Body of pancreas (tissue), 4 donors: Measurements from ENCODE around the gene SPDYE16. TPM values are rescaled to one million over a fixed set of nuclear protein-coding genes. Genes with fewer than 3 reads are reported as not detected.
"Not testable (repeated sequence)": the region's sequence is repeated elsewhere in the genome, so short reads cannot be mapped to it uniquely, and the experiment has no call there.

Experiments
- ATAC-seq: fragments of 150-250 bp; one replicate; pipeline ENCODE4 v1.9.1; 2016
- DNase-seq, 4 donors: peaks; one replicate each; pipeline ENCODE4 v3.0.0-alpha.2; 2019
- H3K27ac ChIP-seq, 4 donors: fragments of 200-600 bp; sonication (generic); 1 replicate in 3 of 4; 2 replicates in 1 of 4; pipeline versions ENCODE4 v1.5.1 to v1.6.1; 2016 to 2019; ENCODE audit warnings: mild to moderate bottlenecking in 1 of 4, mixed read lengths in 1 of 4, moderate library complexity in 1 of 4
- H3K27me3 ChIP-seq, 2 donors: fragments of 200-600 bp; sonication (generic); one replicate each; pipeline ENCODE4 v1.6.0; 2016; ENCODE audit warnings: mild to moderate bottlenecking in 1 of 2
- H3K36me3 ChIP-seq, 2 donors: fragments of 200-600 bp; sonication (generic); replicated peaks in 1 of 2; 2 replicates each; pipeline ENCODE4 v1.5.1; 2016; ENCODE audit warnings: low read depth in 2 of 2; ENCODE audit not compliant: insufficient read depth in 1 of 2
- H3K4me1 ChIP-seq: fragments of 200-600 bp; sonication (generic); one replicate; pipeline ENCODE4 v1.6.0; 2016
- H3K4me3 ChIP-seq, 2 donors: fragments of 200-600 bp; sonication (generic); 1 replicate in 1 of 2; 2 replicates in 1 of 2; pipeline ENCODE4 v1.5.1; 2016 to 2019
- H3K9me3 ChIP-seq, 3 donors: fragments of 200-600 bp; sonication (generic); 1 replicate in 2 of 3; 2 replicates in 1 of 3; pipeline ENCODE4 v1.5.1; 2016
- CTCF ChIP-seq, 7 experiments: fragments of 450-650 bp in 4 of 7; fragments of 200-600 bp in 3 of 7; sonication (generic) in 3 of 7; IDR thresholded peaks; one replicate each; pipeline ENCODE4 v1.5.1; 2016 to 2019; ENCODE audit warnings: antibody characterized with exemption in 7 of 7
- POLR2A ChIP-seq, 3 donors: fragments of 450-650 bp; IDR thresholded peaks; one replicate each; pipeline ENCODE4 v1.6.1; 2016; ENCODE audit warnings: antibody characterized with exemption in 3 of 3, mild to moderate bottlenecking in 2 of 3
- WGBS, 2 donors: methylation state at CpG; one replicate each; pipeline ENCODE4 v1.1.5; 2017; 5-methylcytosine and 5-hydroxymethylcytosine counted together
- intact Hi-C: fragments of 100-400 bp; cut with DNase I; formaldehyde crosslinking; loops from one replicate; pipeline ENCODE4 v1.15.1; 2023
- total RNA-seq, 2 donors: library from RNA; depleted of rRNA; stranded (reverse); fragments of >200 nt; gene quantifications; one replicate each; pipeline ENCODE4 v1.1.0, GENCODE V29; 2016

Gene SPDYE16
- total RNA-seq, 2 donors from 2014 or later, result 0.26 TPM; not detected in 1

GRCh38 chr7:76505168-76506080, 37.7 kb downstream of the SPDYE16 start:
- 93% methylated on average over 19 to 28 of the region's 32 CpGs for WGBS, 2 donors
- DNase-seq, result no peak
- intact Hi-C loops, result loop anchor here (10.0 kb wide), 1 partner anchor 489 kb away; no protein-coding TSS in a partner anchor

GRCh38 chr7:76504351-76505167, 38.5 kb downstream of the SPDYE16 start:
- not testable (repeated sequence) for H3K4me1 ChIP-seq, H3K4me3 ChIP-seq, H3K27me3 ChIP-seq, H3K9me3 ChIP-seq, H3K27ac ChIP-seq, H3K36me3 ChIP-seq, ATAC-seq, DNase-seq
- intact Hi-C loops, result loop anchor here (10.0 kb wide), 1 partner anchor 490 kb away; no protein-coding TSS in a partner anchor
- 83% methylated on average over 12 to 14 of the region's 33 CpGs for WGBS, 2 donors

More at GRCh38 chr7:76505168-76506080, 37.7 kb downstream of the SPDYE16 start:
- H3K36me3 ChIP-seq, result peaks cover 0 to 2% of the 10 kb centered on the region in 2 donors
- no peak for ATAC-seq
- no peaks in the 10 kb centered on the region for H3K9me3 ChIP-seq
- H3K27ac ChIP-seq, result no peak overlapping the region
- no peak overlapping the region for H3K4me3 ChIP-seq
- peaks cover 6% of the 10 kb centered on the region for H3K4me1 ChIP-seq
- H3K27me3 ChIP-seq, result no peaks in the 10 kb centered on the region
- no peak for TF ChIP-seq POLR2A (IDR thresholded peaks at IDR 0.05)
- TF ChIP-seq CTCF (IDR thresholded peaks at IDR 0.05), result no peak

- H3K9me3 ChIP-seq, H3K27me3 ChIP-seq, DNase-seq, H3K27ac ChIP-seq, ATAC-seq, H3K4me1 ChIP-seq, H3K4me3 ChIP-seq, H3K36me3 ChIP-seq: not testable (repeated sequence)
- WGBS, 2 donors, result 100% methylated on average over 4 of the region's 12 CpGs; no CpG with 5 or more reads in 1 of the 2 donors
- intact Hi-C loops, result loop anchor here (10.0 kb wide), 1 partner anchor 492 kb away; no protein-coding TSS in a partner anchor
These were observed 39.9 kb downstream of the SPDYE16 start for GRCh38 chr7:76503244-76503643.

- H3K27me3 ChIP-seq, H3K4me1 ChIP-seq, DNase-seq, H3K27ac ChIP-seq, ATAC-seq, H3K9me3 ChIP-seq, H3K36me3 ChIP-seq, H3K4me3 ChIP-seq: not testable (repeated sequence)
- WGBS, 2 donors, result 90% methylated on average over 13 of the region's 16 CpGs; no CpG with 5 or more reads in 1 of the 2 donors
- intact Hi-C loops, result loop anchor here (10.0 kb wide), 1 partner anchor 492 kb away; no protein-coding TSS in a partner anchor
These were observed 40.3 kb downstream of the SPDYE16 start for GRCh38 chr7:76502836-76503235.

- not testable (repeated sequence) for ATAC-seq, H3K4me3 ChIP-seq, H3K4me1 ChIP-seq, H3K9me3 ChIP-seq, H3K27me3 ChIP-seq, H3K27ac ChIP-seq, DNase-seq, H3K36me3 ChIP-seq
- 58 to 75% methylated on average over 5 to 7 of the region's 13 CpGs for WGBS, 2 donors
- intact Hi-C loops, result loop anchor here (10.0 kb wide), 1 partner anchor 493 kb away; no protein-coding TSS in a partner anchor
These were observed 40.9 kb downstream of the SPDYE16 start for GRCh38 chr7:76502224-76502623.

- H3K9me3 ChIP-seq, result not testable (repeated sequence)
These were observed 43.2 kb downstream of the SPDYE16 start for GRCh38 chr7:76499924-76500241.

GRCh38 chr7:76499201-76499923, 43.7 kb downstream of the SPDYE16 start:
- H3K27ac ChIP-seq, H3K9me3 ChIP-seq, intact Hi-C loops, H3K4me3 ChIP-seq, H3K36me3 ChIP-seq, DNase-seq, H3K27me3 ChIP-seq, ATAC-seq, H3K4me1 ChIP-seq: not testable (repeated sequence)
- WGBS, 2 donors, result 75% methylated on average over 17 of the region's 28 CpGs; no CpG with 5 or more reads in 1 of the 2 donors

More at GRCh38 chr7:76499924-76500241, 43.2 kb downstream of the SPDYE16 start:
- not testable (repeated sequence) for H3K4me3 ChIP-seq, H3K36me3 ChIP-seq, ATAC-seq, H3K4me1 ChIP-seq, H3K27ac ChIP-seq, H3K27me3 ChIP-seq, DNase-seq
- intact Hi-C loops, result loop anchor here (10.0 kb wide), 1 partner anchor 495 kb away; no protein-coding TSS in a partner anchor
- WGBS, 2 donors, result no CpG with 5 or more reads among the region's 19 CpGs

GRCh38 chr7:76498583-76499200, 44.4 kb downstream of the SPDYE16 start:
- H3K27ac ChIP-seq, DNase-seq, H3K27me3 ChIP-seq, H3K4me3 ChIP-seq, H3K4me1 ChIP-seq, H3K9me3 ChIP-seq, ATAC-seq, H3K36me3 ChIP-seq, intact Hi-C loops: not testable (repeated sequence)
- 94 to 100% methylated on average over 4 to 7 of the region's 10 CpGs for WGBS, 2 donors

GRCh38 chr7:76497918-76498582, 45.0 kb downstream of the SPDYE16 start:
- H3K9me3 ChIP-seq, H3K4me3 ChIP-seq, DNase-seq, H3K27ac ChIP-seq, ATAC-seq, H3K36me3 ChIP-seq, H3K4me1 ChIP-seq, intact Hi-C loops, H3K27me3 ChIP-seq: not testable (repeated sequence)
- WGBS, 2 donors, result 100% methylated on average over 1 of the region's 27 CpGs; no CpG with 5 or more reads in 1 of the 2 donors
